NCI-H345 treated with DMSO at 0.1 percent for 48 hours (cell line): ENCODE data around the gene CRIP1.

ENCODE experiments used
- DNase-seq: peaks from one replicate; lab custom pipeline; 2025; ENCODE audit not compliant: unreplicated experiment; lab: John Stamatoyannopoulos, UW

CRIP1 gene

GRCh38 chr14:105486163-105486973 is at the start of gene CRIP1:
CRIP1 (plus strand) TSS chr14:105486886; CDS start chr14:105487260, 374 bp downstream.
- DNase-seq = no peak

GRCh38 chr14:105436891-105437722 is 49.6 kb upstream of the CRIP1 start:
- DNase-seq = peak; percentile 34

GRCh38 chr14:105437723-105438500 is 48.8 kb upstream of the CRIP1 start:
- no peak for DNase-seq

GRCh38 chr14:105439179-105439578 is 47.5 kb upstream of the CRIP1 start:
- DNase-seq = no peak

- peak; percentile 32 for DNase-seq
These were observed 46.8 kb upstream of the CRIP1 start for GRCh38 chr14:105439710-105440553.

GRCh38 chr14:105440554-105440900 is 46.2 kb upstream of the CRIP1 start:
- DNase-seq = no peak

- no peak for DNase-seq
These were observed 45.7 kb upstream of the CRIP1 start for GRCh38 chr14:105440992-105441391.

GRCh38 chr14:105442125-105442524 is 44.6 kb upstream of the CRIP1 start:
- no peak for DNase-seq

- no peak for DNase-seq
These were observed 43.9 kb upstream of the CRIP1 start for GRCh38 chr14:105442834-105443233.

- no peak for DNase-seq
These were observed 41.8 kb upstream of the CRIP1 start for GRCh38 chr14:105444859-105445258.

GRCh38 chr14:105445290-105445689 is 41.4 kb upstream of the CRIP1 start:
- DNase-seq = no peak

GRCh38 chr14:105445901-105446845 is 40.5 kb upstream of the CRIP1 start:
- DNase-seq = no peak

- no peak for DNase-seq
These were observed 39.7 kb upstream of the CRIP1 start for GRCh38 chr14:105446971-105447370.

- DNase-seq = no peak
These were observed 38.7 kb upstream of the CRIP1 start for GRCh38 chr14:105447651-105448640.

GRCh38 chr14:105448706-105449111 is 38.0 kb upstream of the CRIP1 start:
- peak; percentile 2 for DNase-seq

- no peak for DNase-seq
These were observed 37.2 kb upstream of the CRIP1 start for GRCh38 chr14:105449276-105450122.

GRCh38 chr14:105450123-105450505 is 36.6 kb upstream of the CRIP1 start:
- no peak for DNase-seq
